ENCODE data around the gene GPN1.
"Not testable (repeated sequence)": the region's sequence is repeated elsewhere in the genome, so short reads cannot be mapped to it uniquely, and the experiment has no call there.

The GPN1 gene

GRCh38 chr2:27627963-27628766 lies 685 bp upstream of the GPN1 start:
- DNase-seq (ENCODE audit: low read depth in 2 of 2), result no peak

- DNase-seq (ENCODE audit: low read depth in 2 of 2), result not testable (repeated sequence)
Measured at GRCh38 chr2:27630257-27630656, 1.4 kb downstream of the GPN1 start.

- DNase-seq (ENCODE audit: low read depth in 2 of 2), result no peak
Measured at GRCh38 chr2:27634291-27634690, 5.4 kb downstream of the GPN1 start.

GRCh38 chr2:27636766-27637165 lies 7.9 kb downstream of the GPN1 start:
- DNase-seq (ENCODE audit: low read depth in 2 of 2), result no peak

- DNase-seq (ENCODE audit: low read depth in 2 of 2), result no peak
Measured at GRCh38 chr2:27638037-27638637, 9.3 kb downstream of the GPN1 start.

GRCh38 chr2:27638709-27639108 lies 9.9 kb downstream of the GPN1 start:
- no peak for DNase-seq (ENCODE audit: low read depth in 2 of 2)

GRCh38 chr2:27640722-27641245 lies 11.9 kb downstream of the GPN1 start:
- no peak for DNase-seq (ENCODE audit: low read depth in 2 of 2)

GRCh38 chr2:27645197-27645596 lies 16.3 kb downstream of the GPN1 start:
- no peak for DNase-seq (ENCODE audit: low read depth in 2 of 2)

GRCh38 chr2:27647289-27647688 lies 18.4 kb downstream of the GPN1 start:
- DNase-seq (ENCODE audit: low read depth in 2 of 2), result no peak

- DNase-seq (ENCODE audit: low read depth in 2 of 2), result no peak
Measured at GRCh38 chr2:27647737-27648136, 18.9 kb downstream of the GPN1 start.

- no peak for DNase-seq (ENCODE audit: low read depth in 2 of 2)
Measured at GRCh38 chr2:27651056-27651455, 22.2 kb downstream of the GPN1 start.

- no peak for DNase-seq (ENCODE audit: low read depth in 2 of 2)
Measured at GRCh38 chr2:27652341-27652740, 23.5 kb downstream of the GPN1 start.

GRCh38 chr2:27652790-27653189 lies 23.9 kb downstream of the GPN1 start:
- no peak for DNase-seq (ENCODE audit: low read depth in 2 of 2)

- no peak for DNase-seq (ENCODE audit: low read depth in 2 of 2)
Measured at GRCh38 chr2:27653397-27653796, 24.5 kb downstream of the GPN1 start.

- DNase-seq (ENCODE audit: low read depth in 2 of 2), result no peak
Measured at GRCh38 chr2:27655155-27655951, 26.5 kb downstream of the GPN1 start.

- no peak for DNase-seq (ENCODE audit: low read depth in 2 of 2)
Measured at GRCh38 chr2:27661371-27661770, 32.5 kb downstream of the GPN1 start.

- DNase-seq (ENCODE audit: low read depth in 2 of 2), result peak; percentile 48 to 55
Measured at GRCh38 chr2:27663285-27664153, 34.7 kb downstream of the GPN1 start, which contains the start of the genes SLC4A1AP and SUPT7L. Gene SLC4A1AP (plus strand): TSS chr2:27663889. CDS start chr2:27663915, 26 bp downstream. Gene SUPT7L (minus strand): TSS chr2:27663614. CDS start chr2:27662192, 1,422 bp downstream.

- no peak for DNase-seq (ENCODE audit: low read depth in 2 of 2)
Measured at GRCh38 chr2:27664154-27664574, 35.3 kb downstream of the GPN1 start.

GRCh38 chr2:27664622-27665363 lies 35.9 kb downstream of the GPN1 start:
- DNase-seq (ENCODE audit: low read depth in 2 of 2), result no peak

GRCh38 chr2:27667446-27667845 lies 38.6 kb downstream of the GPN1 start:
- DNase-seq (ENCODE audit: low read depth in 2 of 2), result no peak

All from stimulated activated CD8-positive, alpha-beta memory T cell treated with anti-CD3 and anti-CD28 coated beads, Interleukin-2, amount 100 ng/mL, for 48 hours (primary cell).